GM23338 (cell line): ENCODE measurements around the gene RNF213.

ENCODE experiments used
- EZH2 ChIP-seq: fragments of 200-600 bp; sonication (generic); IDR thresholded peaks from one replicate; pipeline ENCODE4 v1.8.0; 2017; ENCODE audit warnings: antibody characterized with exemption, mild to moderate bottlenecking, low read depth; ENCODE audit not compliant: unreplicated experiment
- JUNB ChIP-seq: IDR thresholded peaks from one replicate; pipeline ENCODE4 v1.6.1; 2016; ENCODE audit warnings: antibody characterized with exemption; ENCODE audit not compliant: unreplicated experiment
- POLR2AphosphoS5 ChIP-seq: IDR thresholded peaks from 2 replicates; pipeline ENCODE4 v1.6.1; 2016; ENCODE audit warnings: antibody characterized with exemption, low read depth
- TF ChIP-seq, protein P1 (sequence below), 2 experiments: fragments of 200-600 bp in 1 of 2; sonication (generic) in 1 of 2; conservative IDR thresholded peaks; 2 replicates each; pipeline versions ENCODE4 v1.5.1 to v1.6.1; 2016 to 2017; ENCODE audit warnings: antibody characterized with exemption in 2 of 2, low read depth in 2 of 2, mild to moderate bottlenecking in 2 of 2, moderate library complexity in 1 of 2

DNA sequence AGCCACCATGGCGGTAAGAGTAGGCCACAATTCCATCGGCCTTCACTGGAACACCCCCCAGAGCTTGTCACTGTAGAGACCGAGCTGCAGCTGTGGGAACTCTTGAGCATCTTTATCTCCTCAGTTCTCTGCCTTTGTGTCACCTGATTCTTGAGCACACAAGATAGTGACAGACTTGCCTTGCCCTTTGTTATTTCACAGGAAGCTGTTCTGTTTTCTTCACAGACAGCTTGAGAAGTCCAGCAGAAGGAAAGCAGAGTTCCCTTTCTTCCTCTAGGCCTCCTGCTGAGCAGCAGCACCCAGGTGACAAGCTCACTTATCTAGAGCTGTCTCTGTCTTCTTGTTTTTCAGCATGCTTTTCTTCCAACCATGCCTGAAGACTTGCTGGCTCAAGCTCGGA lies 115.9 kb downstream of the RNF213 start:
- TF ChIP-seq POLR2AphosphoS5 (no peak), EZH2 (no peak), JUNB (no peak)
- TF ChIP-seq, protein P1, sequence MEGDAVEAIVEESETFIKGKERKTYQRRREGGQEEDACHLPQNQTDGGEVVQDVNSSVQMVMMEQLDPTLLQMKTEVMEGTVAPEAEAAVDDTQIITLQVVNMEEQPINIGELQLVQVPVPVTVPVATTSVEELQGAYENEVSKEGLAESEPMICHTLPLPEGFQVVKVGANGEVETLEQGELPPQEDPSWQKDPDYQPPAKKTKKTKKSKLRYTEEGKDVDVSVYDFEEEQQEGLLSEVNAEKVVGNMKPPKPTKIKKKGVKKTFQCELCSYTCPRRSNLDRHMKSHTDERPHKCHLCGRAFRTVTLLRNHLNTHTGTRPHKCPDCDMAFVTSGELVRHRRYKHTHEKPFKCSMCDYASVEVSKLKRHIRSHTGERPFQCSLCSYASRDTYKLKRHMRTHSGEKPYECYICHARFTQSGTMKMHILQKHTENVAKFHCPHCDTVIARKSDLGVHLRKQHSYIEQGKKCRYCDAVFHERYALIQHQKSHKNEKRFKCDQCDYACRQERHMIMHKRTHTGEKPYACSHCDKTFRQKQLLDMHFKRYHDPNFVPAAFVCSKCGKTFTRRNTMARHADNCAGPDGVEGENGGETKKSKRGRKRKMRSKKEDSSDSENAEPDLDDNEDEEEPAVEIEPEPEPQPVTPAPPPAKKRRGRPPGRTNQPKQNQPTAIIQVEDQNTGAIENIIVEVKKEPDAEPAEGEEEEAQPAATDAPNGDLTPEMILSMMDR (conservative IDR thresholded peaks at IDR 0.05; ENCODE audit: low read depth in 2 of 2), result no peak
